ENCODE measurements around the gene CCL4.

The CCL4 gene

GRCh38 chr17:36059406-36059805 lies 44.2 kb upstream of the CCL4 start:
- H3F3A ChIP-seq (ENCODE audit: insufficient read depth, low read length) = no peaks in the 10 kb centered on the region
- no peak overlapping the region for H2AFZ ChIP-seq (ENCODE audit: low read length)
- H3K9me3 ChIP-seq (replicated peaks; ENCODE audit: insufficient read depth, low read length) = no peaks in the 10 kb centered on the region
- no peaks in the 10 kb centered on the region for H4K20me1 ChIP-seq (ENCODE audit: insufficient read depth, low read length)
- no peaks in the 10 kb centered on the region for H3K79me2 ChIP-seq (ENCODE audit: low read length)
- no peaks in the 10 kb centered on the region for H3K36me3 ChIP-seq (replicated peaks; ENCODE audit: insufficient read depth, low read length)
- H3K27ac ChIP-seq (ENCODE audit: low read length) = no peak overlapping the region
- no peaks in the 10 kb centered on the region for H3K9me2 ChIP-seq (replicated peaks; ENCODE audit: insufficient read depth, low read length)
- no peaks in the 10 kb centered on the region for H3K27me3 ChIP-seq (replicated peaks; ENCODE audit: insufficient read depth, low read length)
- H3K4me1 ChIP-seq (ENCODE audit: low read length) = no peaks in the 10 kb centered on the region
- no peak for DNase-seq
- TF ChIP-seq, protein P1, sequence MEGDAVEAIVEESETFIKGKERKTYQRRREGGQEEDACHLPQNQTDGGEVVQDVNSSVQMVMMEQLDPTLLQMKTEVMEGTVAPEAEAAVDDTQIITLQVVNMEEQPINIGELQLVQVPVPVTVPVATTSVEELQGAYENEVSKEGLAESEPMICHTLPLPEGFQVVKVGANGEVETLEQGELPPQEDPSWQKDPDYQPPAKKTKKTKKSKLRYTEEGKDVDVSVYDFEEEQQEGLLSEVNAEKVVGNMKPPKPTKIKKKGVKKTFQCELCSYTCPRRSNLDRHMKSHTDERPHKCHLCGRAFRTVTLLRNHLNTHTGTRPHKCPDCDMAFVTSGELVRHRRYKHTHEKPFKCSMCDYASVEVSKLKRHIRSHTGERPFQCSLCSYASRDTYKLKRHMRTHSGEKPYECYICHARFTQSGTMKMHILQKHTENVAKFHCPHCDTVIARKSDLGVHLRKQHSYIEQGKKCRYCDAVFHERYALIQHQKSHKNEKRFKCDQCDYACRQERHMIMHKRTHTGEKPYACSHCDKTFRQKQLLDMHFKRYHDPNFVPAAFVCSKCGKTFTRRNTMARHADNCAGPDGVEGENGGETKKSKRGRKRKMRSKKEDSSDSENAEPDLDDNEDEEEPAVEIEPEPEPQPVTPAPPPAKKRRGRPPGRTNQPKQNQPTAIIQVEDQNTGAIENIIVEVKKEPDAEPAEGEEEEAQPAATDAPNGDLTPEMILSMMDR (IDR thresholded peaks at IDR 0.05; ENCODE audit: low read length) = no peak
- TF ChIP-seq EZH2phosphoT487 (IDR thresholded peaks at IDR 0.05; ENCODE audit: low read length) (no peak), EZH2 (optimal IDR thresholded peaks at IDR 0.05; ENCODE audit: low read depth, low read length) (no peak)
- H3K4me3 ChIP-seq (ENCODE audit: low read length) = no peak overlapping the region
- no peak overlapping the region for H3K9ac ChIP-seq (ENCODE audit: low read length)
- H3K4me2 ChIP-seq (ENCODE audit: low read depth, low read length) = no peak overlapping the region

DNA sequence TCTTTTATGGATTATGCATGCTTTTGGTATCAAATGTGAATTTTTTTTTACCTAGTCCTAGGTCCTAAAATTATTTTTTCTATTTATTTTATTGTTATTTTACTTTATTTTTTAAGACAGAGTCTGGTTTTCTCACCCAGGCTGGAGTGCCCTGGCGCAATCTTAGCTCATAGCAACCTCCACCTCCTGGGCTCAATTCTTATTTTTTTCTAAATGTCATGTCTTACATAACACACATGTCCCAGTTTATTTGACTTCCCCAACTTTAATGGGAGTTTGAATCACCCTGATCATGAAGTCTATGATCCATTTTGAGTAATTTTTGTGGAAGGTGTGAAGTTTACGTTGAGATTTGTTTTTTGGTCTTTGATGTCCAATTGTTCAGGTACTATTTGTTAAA lies 42.8 kb upstream of the CCL4 start:
- TF ChIP-seq EZH2phosphoT487 (IDR thresholded peaks at IDR 0.05; ENCODE audit: low read length) (no peak), EZH2 (optimal IDR thresholded peaks at IDR 0.05; ENCODE audit: low read depth, low read length) (no peak)
- TF ChIP-seq, protein P1 (IDR thresholded peaks at IDR 0.05; ENCODE audit: low read length) = no peak
- H3K4me1 ChIP-seq (ENCODE audit: low read length) = no peaks in the 10 kb centered on the region
- no peaks in the 10 kb centered on the region for H3K27me3 ChIP-seq (replicated peaks; ENCODE audit: insufficient read depth, low read length)
- H3K79me2 ChIP-seq (ENCODE audit: low read length) = no peaks in the 10 kb centered on the region
- H3K27ac ChIP-seq (ENCODE audit: low read length) = no peak overlapping the region
- no peak overlapping the region for H3K9ac ChIP-seq (ENCODE audit: low read length)
- no peaks in the 10 kb centered on the region for H3K9me2 ChIP-seq (replicated peaks; ENCODE audit: insufficient read depth, low read length)
- H2AFZ ChIP-seq (ENCODE audit: low read length) = no peak overlapping the region
- no peaks in the 10 kb centered on the region for H3F3A ChIP-seq (ENCODE audit: insufficient read depth, low read length)
- no peaks in the 10 kb centered on the region for H3K36me3 ChIP-seq (replicated peaks; ENCODE audit: insufficient read depth, low read length)
- no peaks in the 10 kb centered on the region for H3K9me3 ChIP-seq (replicated peaks; ENCODE audit: insufficient read depth, low read length)
- H4K20me1 ChIP-seq (ENCODE audit: insufficient read depth, low read length) = no peaks in the 10 kb centered on the region
- DNase-seq = no peak
- H3K4me3 ChIP-seq (ENCODE audit: low read length) = no peak overlapping the region
- H3K4me2 ChIP-seq (ENCODE audit: low read depth, low read length) = no peak overlapping the region

DNA sequence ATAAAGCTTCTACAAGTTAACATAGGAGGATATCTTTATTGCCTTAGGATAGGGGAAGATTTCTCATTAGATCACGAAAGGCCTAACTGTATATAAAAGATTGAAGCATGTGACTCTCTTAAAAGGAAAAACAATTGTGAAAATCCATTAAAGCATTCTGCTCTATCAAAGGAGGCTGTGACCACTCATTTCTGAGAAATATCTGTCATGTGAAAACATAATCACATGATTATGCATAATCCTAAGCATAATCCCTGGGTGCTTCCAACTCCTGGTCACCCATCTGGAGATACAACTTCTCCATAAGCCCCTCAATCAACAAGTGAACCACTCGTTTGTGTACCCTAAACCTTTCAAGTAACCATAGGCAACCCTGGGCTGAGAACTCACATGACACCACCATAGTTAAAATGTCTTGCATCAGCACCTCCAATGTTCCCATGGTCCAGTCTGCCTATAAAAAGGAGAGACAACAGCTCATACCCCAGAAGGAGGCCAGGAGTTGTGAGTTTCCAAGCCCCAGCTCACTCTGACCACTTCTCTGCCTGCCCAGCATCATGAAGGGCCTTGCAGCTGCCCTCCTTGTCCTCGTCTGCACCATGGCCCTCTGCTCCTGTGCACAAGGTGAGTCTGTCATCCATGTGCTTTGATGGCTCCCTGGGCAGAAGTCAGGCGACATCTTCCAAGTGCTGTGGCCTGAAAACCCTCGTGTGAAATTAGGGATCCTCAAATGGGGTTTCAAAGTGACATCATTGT lies 39.7 kb upstream of the CCL4 start, which contains the start of gene CCL18:
Gene CCL18 (plus strand): TSS at position 487 of the 756 bp plus-strand sequence. CDS start 71 bp downstream, at position 558.
- no peak within 1 kb of the TSS for H3K9ac ChIP-seq (ENCODE audit: low read length)
- no peaks in the 10 kb centered on the region for H3K36me3 ChIP-seq (replicated peaks; ENCODE audit: insufficient read depth, low read length)
- H3K9me3 ChIP-seq (replicated peaks; ENCODE audit: insufficient read depth, low read length) = no peaks in the 10 kb centered on the region
- H3F3A ChIP-seq (ENCODE audit: insufficient read depth, low read length) = no peaks in the 10 kb centered on the region
- H3K4me3 ChIP-seq (ENCODE audit: low read length) = no peak within 1 kb of the TSS
- no peak for DNase-seq
- no peaks in the 10 kb centered on the region for H4K20me1 ChIP-seq (ENCODE audit: insufficient read depth, low read length)
- TF ChIP-seq EZH2phosphoT487 (IDR thresholded peaks at IDR 0.05; ENCODE audit: low read length) (no peak), EZH2 (optimal IDR thresholded peaks at IDR 0.05; ENCODE audit: low read depth, low read length) (no peak)
- TF ChIP-seq, protein P1 (IDR thresholded peaks at IDR 0.05; ENCODE audit: low read length) = no peak
- H3K4me1 ChIP-seq (ENCODE audit: low read length) = no peaks in the 10 kb centered on the region
- no peaks in the 10 kb centered on the region for H3K9me2 ChIP-seq (replicated peaks; ENCODE audit: insufficient read depth, low read length)
- no peak within 1 kb of the TSS for H2AFZ ChIP-seq (ENCODE audit: low read length)
- H3K27ac ChIP-seq (ENCODE audit: low read length) = no peak within 1 kb of the TSS
- no peak within 1 kb of the TSS for H3K4me2 ChIP-seq (ENCODE audit: low read depth, low read length)
- H3K79me2 ChIP-seq (ENCODE audit: low read length) = no peaks in the 10 kb centered on the region
- no peaks in the 10 kb centered on the region for H3K27me3 ChIP-seq (replicated peaks; ENCODE audit: insufficient read depth, low read length)
